Ishikawa (cell line): ENCODE measurements around the gene GPR32.

Source experiments
- CEBPB ChIP-seq: IDR thresholded peaks from 2 replicates; pipeline ENCODE4 v1.6.1; 2012
- YY1 ChIP-seq: IDR thresholded peaks from 2 replicates; pipeline ENCODE4 v1.6.1; 2012; ENCODE audit warnings: low read depth

DNA sequence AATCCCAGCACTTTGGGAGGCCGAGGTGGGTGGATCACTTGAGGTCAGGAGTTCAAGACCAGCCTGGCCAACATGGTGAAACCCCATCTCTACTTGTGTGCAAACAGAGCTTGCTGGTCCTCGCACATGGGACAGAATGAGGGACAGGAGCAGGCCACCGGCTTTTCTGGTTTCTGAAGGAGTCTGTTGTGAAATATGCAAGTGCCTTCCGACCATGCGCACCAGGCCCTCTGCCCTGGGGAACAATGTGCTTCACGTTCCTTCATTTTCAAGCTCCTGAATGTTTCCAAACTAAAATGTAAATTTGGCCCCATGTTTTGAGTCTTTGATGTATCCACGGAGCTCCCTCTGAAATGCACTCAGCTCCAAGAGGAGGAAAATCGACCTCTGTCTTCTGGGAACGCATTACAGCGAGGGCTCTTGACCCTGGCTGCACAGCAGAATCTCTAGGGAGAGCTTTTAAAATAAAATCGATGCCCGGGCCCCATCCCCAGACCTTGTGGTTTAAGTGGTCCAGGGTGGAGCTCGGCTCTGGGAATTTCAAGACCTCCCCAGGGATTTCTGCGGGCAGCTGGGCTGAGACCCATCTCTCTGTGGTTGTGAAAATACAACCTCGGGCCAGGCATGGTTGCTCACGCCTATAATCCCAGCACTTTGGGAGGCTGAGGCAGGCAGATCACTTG, 10.6 kb downstream of the GPR32 start:
- TF ChIP-seq YY1 (no peak), CEBPB (no peak)
